ENCODE measurements around the gene MPND. TPM values are rescaled to one million over a fixed set of nuclear protein-coding genes. Genes with fewer than 3 reads are reported as not detected.

MPND gene
- total and polyA plus RNA-seq, 5 experiments from 2014 or later: 4.6 to 22.1 (median 5.3) TPM

- Mint-ChIP-seq H3K36me3 (peaks cover 0 to 6% (median 0%) of the 10 kb centered on the region in 3 donors), H3K27me3 (no peaks in the 10 kb centered on the region), H3K4me1 (peaks cover 36 to 69% (median 59%) of the 10 kb centered on the region in 4 donors), H3K4me3 (peak overlapping the region; percentile 42 to 94 (median 84)), H3K27ac (peak overlapping the region; percentile 14 to 99 (median 94)), H3K9me3 (no peaks in the 10 kb centered on the region)
- DNase-seq: no peak
- no peak for ATAC-seq
- POLR2A ChIA-PET: interaction anchor here (3.6 kb wide), 1 partner anchor 8 kb away, joined by 17 read pairs; no protein-coding TSS in a partner anchor
Observed at GRCh38 chr19:4378886-4379285, 35.5 kb downstream of the MPND start.

- ATAC-seq (peak; percentile 54 to 57), DNase-seq (peak in 7 of 10 donors; percentile 19 to 51 (median 41))
- Mint-ChIP-seq H3K4me3 (peak overlapping the region; percentile 70 to 94 (median 84)), H3K27me3 (no peaks in the 10 kb centered on the region), H3K9me3 (no peaks in the 10 kb centered on the region), H3K36me3 (peaks cover 0 to 4% (median 0%) of the 10 kb centered on the region in 3 donors), H3K27ac (peak overlapping the region; percentile 91 to 99 (median 95)), H3K4me1 (peaks cover 34 to 68% (median 55%) of the 10 kb centered on the region in 4 donors)
- POLR2A ChIA-PET: interaction anchor here (0.6 to 3.6 kb wide), 4 partner anchors 9 to 611 kb away, joined by 3 to 17 read pairs (median 4); partner anchors contain the start of gene CHAF1A
Observed at GRCh38 chr19:4379383-4380253, 36.3 kb downstream of the MPND start.

GRCh38 chr19:4380254-4380727, 36.9 kb downstream of the MPND start:
- Mint-ChIP-seq H3K4me1 (peaks cover 34 to 71% (median 54%) of the 10 kb centered on the region in 4 donors), H3K9me3 (no peaks in the 10 kb centered on the region), H3K27ac (peak overlapping the region; percentile 91 to 99 (median 94)), H3K36me3 (peaks cover 0 to 4% (median 0%) of the 10 kb centered on the region in 3 donors), H3K4me3 (peak overlapping the region; percentile 70 to 94 (median 84)), H3K27me3 (no peaks in the 10 kb centered on the region)
- POLR2A ChIA-PET: interaction anchor here (0.9 to 3.6 kb wide), 3 partner anchors 10 to 22 kb away, joined by 4 to 17 read pairs (median 4); partner anchors contain the start of gene CHAF1A
- ATAC-seq (peak; percentile 81 to 88), DNase-seq (peak; percentile 33 to 81 (median 58))

GRCh38 chr19:4385291-4386040, 42.1 kb downstream of the MPND start:
- ATAC-seq (no peak), DNase-seq (no peak)
- peaks cover 0 to 25% (median 0%) of the 10 kb centered on the region in 3 donors for H3K36me3 Mint-ChIP-seq
- peaks cover 19 to 51% (median 29%) of the 10 kb centered on the region in 4 donors for H3K4me1 Mint-ChIP-seq
- no peaks in the 10 kb centered on the region for H3K9me3 Mint-ChIP-seq
- no peaks in the 10 kb centered on the region for H3K27me3 Mint-ChIP-seq
- H3K4me3 Mint-ChIP-seq: no peak overlapping the region
- POLR2A ChIA-PET: interaction anchor here (0.6 kb wide), 1 partner anchor 95 kb away, joined by 3 read pairs; no protein-coding TSS in a partner anchor
- H3K27ac Mint-ChIP-seq: peak overlapping the region in 1 of 10 donors; percentile 72

- Mint-ChIP-seq H3K27me3 (no peaks in the 10 kb centered on the region), H3K9me3 (no peaks in the 10 kb centered on the region), H3K4me1 (peaks cover 15 to 51% (median 28%) of the 10 kb centered on the region in 4 donors), H3K27ac (peak overlapping the region in 2 of 10 donors; percentile 38 to 75), H3K36me3 (peaks cover 0 to 28% (median 0%) of the 10 kb centered on the region in 3 donors), H3K4me3 (no peak overlapping the region)
- ATAC-seq (no peak), DNase-seq (no peak)
- POLR2A ChIA-PET: interaction anchor here (0.6 kb wide), 1 partner anchor 95 kb away, joined by 3 read pairs; no protein-coding TSS in a partner anchor
Observed at GRCh38 chr19:4386041-4386782, 42.9 kb downstream of the MPND start.

- ATAC-seq (no peak), DNase-seq (no peak)
- Mint-ChIP-seq H3K9me3 (no peaks in the 10 kb centered on the region), H3K36me3 (peaks cover 0 to 26% (median 0%) of the 10 kb centered on the region in 3 donors), H3K4me1 (peaks cover 11 to 58% (median 24%) of the 10 kb centered on the region in 4 donors), H3K27ac (peak overlapping the region in 6 of 10 donors; percentile 27 to 78 (median 45)), H3K27me3 (no peaks in the 10 kb centered on the region), H3K4me3 (no peak overlapping the region)
- POLR2A ChIA-PET: no interaction called here
Observed at GRCh38 chr19:4388337-4389063, 45.1 kb downstream of the MPND start.

GRCh38 chr19:4389064-4389375, 45.7 kb downstream of the MPND start:
- H3K36me3 Mint-ChIP-seq: peaks cover 0 to 25% (median 0%) of the 10 kb centered on the region in 3 donors
- no peaks in the 10 kb centered on the region for H3K27me3 Mint-ChIP-seq
- peak overlapping the region in 3 of 10 donors; percentile 55 to 90 (median 78) for H3K27ac Mint-ChIP-seq
- no peaks in the 10 kb centered on the region for H3K9me3 Mint-ChIP-seq
- ATAC-seq (no peak), DNase-seq (no peak)
- peak overlapping the region in 1 of 10 donors; percentile 26 for H3K4me3 Mint-ChIP-seq
- peaks cover 13 to 56% (median 28%) of the 10 kb centered on the region in 4 donors for H3K4me1 Mint-ChIP-seq
- POLR2A ChIA-PET: interaction anchor here (0.6 kb wide), 1 partner anchor 600 kb away, joined by 4 read pairs; no protein-coding TSS in a partner anchor

GRCh38 chr19:4389511-4390016, 46.2 kb downstream of the MPND start:
- Mint-ChIP-seq H3K27ac (peak overlapping the region in 3 of 10 donors; percentile 41 to 83 (median 73)), H3K36me3 (peaks cover 0 to 27% (median 0%) of the 10 kb centered on the region in 3 donors), H3K27me3 (no peaks in the 10 kb centered on the region), H3K4me1 (peaks cover 17 to 61% (median 33%) of the 10 kb centered on the region in 4 donors), H3K9me3 (no peaks in the 10 kb centered on the region), H3K4me3 (no peak overlapping the region)
- POLR2A ChIA-PET: interaction anchor here (0.6 kb wide), 1 partner anchor 601 kb away, joined by 4 read pairs; no protein-coding TSS in a partner anchor
- ATAC-seq (no peak), DNase-seq (peak in 1 of 10 donors; percentile 52)

GRCh38 chr19:4390017-4390566, 46.7 kb downstream of the MPND start:
- POLR2A ChIA-PET: interaction anchor here (0.6 to 1.7 kb wide), 3 partner anchors 10 to 86 kb away, joined by 4 to 7 read pairs (median 4); partner anchors contain the start of gene SH3GL1

GRCh38 chr19:4390567-4391305, 47.4 kb downstream of the MPND start:
- H3K4me3 Mint-ChIP-seq: peak overlapping the region in 6 of 10 donors; percentile 26 to 62 (median 34)
- H3K9me3 Mint-ChIP-seq: no peaks in the 10 kb centered on the region
- DNase-seq (no peak), ATAC-seq (no peak)
- H3K27ac Mint-ChIP-seq: peak overlapping the region in 9 of 10 donors; percentile 41 to 95 (median 80)
- H3K27me3 Mint-ChIP-seq: no peaks in the 10 kb centered on the region
- POLR2A ChIA-PET: interaction anchor here (0.6 to 1.7 kb wide), 3 partner anchors 10 to 87 kb away, joined by 4 to 7 read pairs (median 4); partner anchors contain the start of gene SH3GL1
- peaks cover 0 to 34% (median 0%) of the 10 kb centered on the region in 3 donors for H3K36me3 Mint-ChIP-seq
- peaks cover 19 to 67% (median 40%) of the 10 kb centered on the region in 4 donors for H3K4me1 Mint-ChIP-seq

More at GRCh38 chr19:4390017-4390566, 46.7 kb downstream of the MPND start:
- peak in 1 of 10 donors; percentile 18 for DNase-seq
- H3K36me3 Mint-ChIP-seq: peaks cover 0 to 31% (median 0%) of the 10 kb centered on the region in 3 donors
- peak in 1 of 2 donors; percentile 22 for ATAC-seq
- H3K27ac Mint-ChIP-seq: peak overlapping the region; percentile 41 to 95 (median 80)
- no peaks in the 10 kb centered on the region for H3K9me3 Mint-ChIP-seq
- H3K4me1 Mint-ChIP-seq: peaks cover 19 to 66% (median 37%) of the 10 kb centered on the region in 4 donors
- H3K4me3 Mint-ChIP-seq: peak overlapping the region in 8 of 10 donors; percentile 26 to 81 (median 52)
- no peaks in the 10 kb centered on the region for H3K27me3 Mint-ChIP-seq

Data from naive thymus-derived CD8-positive, alpha-beta T cell (primary cell).